Adipocyte (in vitro differentiated cells): ENCODE data around the gene ADAP1.

Experiments used
- DNase-seq: peaks from one replicate; pipeline ENCODE4 v3.0.0-alpha.2; 2015; ENCODE audit warnings: low read depth
- H3K27me3 ChIP-seq: replicated peaks from 2 replicates; pipeline ENCODE4 v1.7.0; 2013; ENCODE audit warnings: mild to moderate bottlenecking, low read length, moderate library complexity; ENCODE audit not compliant: control insufficient read depth, insufficient read depth
- H3K36me3 ChIP-seq: 2 replicates; pipeline ENCODE4 v1.7.0; 2013; ENCODE audit warnings: low read length, mild to moderate bottlenecking, moderate library complexity; ENCODE audit not compliant: control insufficient read depth, insufficient read depth, severe bottlenecking
- H3K4me1 ChIP-seq: 2 replicates; pipeline ENCODE4 v1.7.0; 2013; ENCODE audit warnings: mild to moderate bottlenecking, low read length, moderate library complexity; ENCODE audit not compliant: control insufficient read depth, insufficient read depth
- H3K4me3 ChIP-seq: 2 replicates; pipeline ENCODE4 v1.7.0; 2013; ENCODE audit warnings: mild to moderate bottlenecking, low read length, moderate library complexity
- H3K9ac ChIP-seq: 2 replicates; pipeline ENCODE4 v1.7.0; 2013; ENCODE audit warnings: mild to moderate bottlenecking, low read length, moderate library complexity
- H3K9me3 ChIP-seq: 2 replicates; pipeline ENCODE4 v1.7.0; 2013; ENCODE audit warnings: mild to moderate bottlenecking, low read length, moderate library complexity; ENCODE audit not compliant: control insufficient read depth

Gene ADAP1

DNA sequence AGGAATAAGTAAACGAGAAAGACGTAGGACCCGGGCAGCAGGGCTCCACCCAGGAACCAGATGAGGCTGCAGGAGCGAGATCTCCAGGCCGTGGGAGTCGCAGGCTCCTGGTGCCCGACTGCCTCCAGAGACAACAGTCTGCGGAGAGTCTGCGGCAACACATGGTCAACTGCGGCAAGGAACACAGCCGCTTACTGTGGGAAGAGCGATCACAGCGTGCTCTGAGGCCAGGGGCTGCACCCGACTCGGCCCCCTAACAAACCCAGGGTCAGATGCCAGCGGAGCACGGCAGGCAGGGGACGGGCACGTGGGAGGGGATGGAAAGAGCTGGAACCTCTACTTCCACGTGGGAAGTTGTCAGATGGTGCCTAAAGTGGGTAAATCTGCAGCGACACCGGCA lies 51.5 kb downstream of the ADAP1 start:
- Histone ChIP-seq H3K9ac (no peak overlapping the region), H3K36me3 (no peaks in the 10 kb centered on the region), H3K4me3 (no peak overlapping the region), H3K9me3 (no peaks in the 10 kb centered on the region), H3K27me3 (no peaks in the 10 kb centered on the region), H3K4me1 (peaks cover 24% of the 10 kb centered on the region)
- DNase-seq, result no peak

DNA sequence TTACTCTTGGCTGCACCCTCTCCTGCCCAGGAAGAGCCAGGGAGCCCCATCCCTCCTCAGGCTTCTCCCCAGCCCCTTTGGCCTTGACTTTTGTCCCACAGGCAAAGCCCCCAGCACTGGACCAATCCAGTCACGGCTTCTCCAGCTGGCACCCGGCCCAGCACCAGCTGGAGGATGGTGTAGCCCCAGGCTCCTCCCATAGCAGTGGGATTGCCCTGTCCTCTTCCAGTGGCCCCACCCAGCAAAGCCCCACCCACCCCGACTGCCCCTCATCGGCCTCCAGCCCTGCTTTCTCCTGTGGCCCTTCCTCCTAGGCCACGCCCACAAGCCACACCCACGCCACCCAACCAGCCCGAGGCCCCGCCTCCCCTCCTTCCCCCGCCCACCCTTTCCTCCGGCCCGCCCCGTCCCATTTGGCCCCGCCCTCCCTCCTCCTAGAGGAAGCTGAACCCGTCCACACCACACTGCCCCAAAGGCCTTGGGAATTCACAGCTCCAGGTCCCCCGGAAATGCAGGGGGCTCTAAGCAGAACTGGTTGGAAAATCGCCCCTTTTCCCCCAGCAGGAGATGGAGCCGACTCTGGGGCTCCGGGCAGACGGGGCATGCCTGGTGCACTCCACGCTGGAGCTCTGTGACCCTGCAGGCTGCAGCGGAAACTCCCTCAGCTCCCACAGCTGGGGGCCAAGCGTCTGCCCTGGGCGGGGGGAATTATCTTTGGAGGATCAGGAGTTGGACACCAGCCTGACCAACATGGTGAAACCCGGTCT lies 52.9 kb downstream of the ADAP1 start:
- peak; percentile 62 for DNase-seq
- H3K9ac ChIP-seq, result no peak overlapping the region
- no peaks in the 10 kb centered on the region for H3K27me3 ChIP-seq
- no peaks in the 10 kb centered on the region for H3K9me3 ChIP-seq
- peaks cover 20% of the 10 kb centered on the region for H3K4me1 ChIP-seq
- peaks cover 6% of the 10 kb centered on the region for H3K36me3 ChIP-seq
- H3K4me3 ChIP-seq, result no peak overlapping the region

DNA sequence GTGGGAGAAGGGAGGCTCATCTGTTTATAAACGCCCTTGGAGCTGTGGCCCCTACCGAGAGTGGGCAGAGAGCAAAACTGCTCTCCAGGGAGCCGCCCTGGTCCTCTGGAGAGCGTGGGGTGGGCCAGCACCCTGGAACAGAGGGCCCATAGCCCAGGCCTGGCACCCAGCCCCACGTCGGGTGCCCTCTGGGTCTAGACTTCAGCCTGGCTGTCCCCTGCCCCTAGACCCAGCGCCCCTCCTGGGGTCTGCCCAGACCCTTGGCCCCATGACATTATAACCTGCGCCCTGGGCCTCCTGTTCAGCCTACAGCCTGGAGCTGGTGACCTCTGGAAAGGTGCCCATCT lies 53.5 kb downstream of the ADAP1 start:
- no peaks in the 10 kb centered on the region for H3K27me3 ChIP-seq
- H3K4me3 ChIP-seq, result no peak overlapping the region
- no peak for DNase-seq
- peaks cover 11% of the 10 kb centered on the region for H3K36me3 ChIP-seq
- peaks cover 20% of the 10 kb centered on the region for H3K4me1 ChIP-seq
- no peak overlapping the region for H3K9ac ChIP-seq
- H3K9me3 ChIP-seq, result no peaks in the 10 kb centered on the region

DNA sequence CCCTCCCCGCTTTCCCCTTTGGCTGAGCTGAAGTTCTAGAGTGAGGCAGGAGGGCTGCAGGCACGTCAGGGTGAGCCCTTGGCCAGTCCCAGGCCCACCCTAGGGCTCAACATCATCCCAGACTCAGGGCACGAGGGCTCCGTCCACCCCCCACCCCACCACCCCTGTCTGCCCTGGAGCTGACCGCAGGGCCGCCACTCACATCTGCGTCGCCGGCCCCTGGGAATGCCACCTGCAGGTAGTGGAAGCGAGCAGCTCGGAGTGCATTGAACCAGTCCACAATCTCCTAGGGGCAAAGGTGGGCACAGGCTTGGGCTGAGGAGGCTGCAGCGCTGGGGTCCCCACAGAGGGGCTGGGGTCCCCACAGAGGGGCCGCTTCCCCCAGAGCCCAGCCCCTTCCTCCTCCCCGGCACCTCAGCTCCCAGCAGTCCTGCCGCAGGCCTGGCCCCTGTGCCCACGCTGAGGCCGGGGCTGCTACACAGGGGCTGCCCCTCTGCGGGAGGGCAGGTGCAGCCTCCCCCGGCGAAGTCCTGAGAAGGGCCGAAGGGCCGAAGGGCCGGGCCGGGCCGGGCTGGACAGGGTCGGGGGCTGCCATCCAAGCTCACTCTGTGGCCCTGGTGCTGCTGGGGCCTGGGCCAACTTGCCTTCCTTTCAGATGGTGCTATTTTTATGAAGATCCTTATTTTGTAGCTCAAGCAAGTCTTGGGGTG lies 54.0 kb downstream of the ADAP1 start:
- DNase-seq, result no peak
- Histone ChIP-seq H3K4me1 (peaks cover 20% of the 10 kb centered on the region), H3K27me3 (no peaks in the 10 kb centered on the region), H3K4me3 (no peak overlapping the region), H3K9ac (no peak overlapping the region), H3K9me3 (no peaks in the 10 kb centered on the region), H3K36me3 (peaks cover 17% of the 10 kb centered on the region)

DNA sequence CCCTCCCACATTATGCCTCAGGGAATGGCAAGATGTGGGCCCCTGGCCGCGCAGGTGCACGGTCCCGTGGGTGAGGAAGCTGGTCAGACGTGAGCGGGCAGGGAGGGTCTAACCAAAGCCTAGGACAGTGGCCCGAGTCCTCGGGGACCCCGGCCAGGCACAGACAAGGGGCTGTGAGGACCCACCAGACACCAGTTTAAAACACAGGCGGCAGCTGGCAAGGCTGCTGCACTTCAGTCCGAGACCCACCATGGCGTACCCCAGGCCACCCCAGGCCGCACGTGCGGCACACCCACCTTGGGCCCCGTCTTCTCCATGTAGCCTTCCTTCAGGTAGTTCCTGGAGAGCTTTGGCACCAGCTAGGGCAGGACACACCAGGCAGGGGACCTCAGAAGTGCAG lies 54.7 kb downstream of the ADAP1 start:
- no peak for DNase-seq
- no peak overlapping the region for H3K4me3 ChIP-seq
- H3K9ac ChIP-seq, result no peak overlapping the region
- H3K27me3 ChIP-seq, result no peaks in the 10 kb centered on the region
- peaks cover 16% of the 10 kb centered on the region for H3K4me1 ChIP-seq
- H3K9me3 ChIP-seq, result no peaks in the 10 kb centered on the region
- peaks cover 24% of the 10 kb centered on the region for H3K36me3 ChIP-seq

DNA sequence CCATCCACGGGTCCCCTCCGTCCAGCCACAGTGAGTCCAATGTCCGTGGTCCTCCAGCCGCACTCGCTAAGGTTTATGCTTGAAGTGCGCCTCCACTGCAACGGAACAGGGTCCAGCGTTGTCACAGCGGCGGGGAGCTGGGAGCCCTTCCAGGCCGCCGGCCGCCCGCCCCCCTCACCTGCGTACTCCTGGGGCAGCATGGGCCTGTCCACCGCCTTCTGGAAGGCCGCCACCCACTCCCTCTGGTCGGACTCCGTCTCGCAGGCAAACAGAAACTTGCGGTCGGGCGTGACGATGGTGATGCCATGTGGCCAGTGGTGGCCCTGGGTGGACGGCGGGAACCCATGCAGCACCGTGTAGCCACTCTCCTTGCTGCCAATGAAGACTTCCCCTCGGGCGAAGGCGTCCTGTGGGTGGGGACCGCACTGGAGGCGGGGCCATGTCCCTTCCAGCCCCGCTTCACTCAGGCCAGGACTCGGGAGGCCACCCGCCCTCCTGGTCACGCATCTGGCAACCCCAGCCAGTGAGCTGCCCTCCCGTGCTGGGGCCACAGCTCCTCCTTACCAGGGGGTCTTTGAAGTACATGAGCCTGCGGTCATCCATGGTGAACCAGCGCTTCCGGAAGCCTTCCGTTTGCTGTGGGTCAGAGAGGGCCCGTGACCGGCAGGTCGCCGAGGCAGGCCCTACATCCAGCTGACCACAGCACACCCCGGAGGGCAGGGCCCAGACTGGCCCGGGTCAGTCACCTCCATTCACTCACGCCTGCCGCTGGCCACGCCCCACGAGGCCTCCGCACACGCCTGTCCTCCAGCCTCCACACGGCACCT lies 55.4 kb downstream of the ADAP1 start:
- Histone ChIP-seq H3K4me3 (no peak overlapping the region), H3K27me3 (no peaks in the 10 kb centered on the region), H3K36me3 (peaks cover 30% of the 10 kb centered on the region), H3K9me3 (no peaks in the 10 kb centered on the region), H3K4me1 (peaks cover 9% of the 10 kb centered on the region), H3K9ac (no peak overlapping the region)
- no peak for DNase-seq

DNA sequence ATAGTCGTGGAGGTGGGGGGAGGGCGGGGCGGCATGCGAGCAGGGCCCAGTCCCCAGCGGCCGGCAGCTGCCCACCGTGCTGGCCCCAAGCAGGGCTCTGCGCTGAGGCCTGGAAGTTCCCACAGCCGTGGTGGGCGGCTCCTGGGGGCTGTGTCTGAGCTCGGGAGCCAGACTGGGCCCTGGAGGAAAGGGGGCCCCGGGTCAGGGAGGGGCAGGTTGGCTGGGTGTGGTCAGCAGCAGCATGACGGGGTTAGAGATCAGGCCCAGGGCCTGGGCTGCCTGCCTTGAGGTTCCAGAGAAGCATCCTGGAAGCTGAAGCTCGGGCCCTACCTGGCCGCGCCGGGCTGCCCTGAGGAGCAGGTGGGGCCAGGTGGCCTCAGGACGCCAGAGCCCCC lies 56.0 kb downstream of the ADAP1 start:
- H3K9ac ChIP-seq, result no peak overlapping the region
- no peak for DNase-seq

DNA sequence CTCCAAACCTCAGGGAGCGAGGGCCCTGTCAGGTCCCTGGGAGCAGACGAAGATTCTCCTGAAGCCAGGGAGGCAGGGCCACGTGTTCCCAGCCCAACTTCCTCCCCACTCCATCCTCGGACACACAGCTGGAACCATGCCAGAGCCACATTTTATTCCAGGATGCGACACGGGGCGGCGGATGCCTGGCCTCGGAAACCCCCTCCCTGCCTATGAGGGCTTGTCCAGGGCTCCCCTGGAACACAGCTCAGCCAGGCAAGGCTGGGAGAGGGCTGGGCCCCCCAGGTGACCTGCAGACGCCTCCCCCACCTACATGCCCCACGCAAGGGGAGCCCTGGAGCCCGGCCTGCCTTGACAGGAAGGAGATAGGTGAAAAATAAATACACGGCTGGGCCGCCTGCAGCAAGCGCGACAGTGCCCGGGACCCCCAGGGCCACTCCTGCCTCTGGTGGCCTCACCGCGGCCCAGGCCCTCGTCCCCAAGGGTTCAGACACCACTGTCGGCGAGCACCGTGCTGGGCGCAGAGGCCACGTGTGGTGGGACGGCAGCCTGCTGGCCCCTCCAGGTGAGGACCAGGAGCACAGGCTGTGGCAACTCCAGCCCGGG lies 56.6 kb downstream of the ADAP1 start:
- Histone ChIP-seq H3K27me3 (no peaks in the 10 kb centered on the region), H3K4me3 (no peak overlapping the region), H3K9ac (no peak overlapping the region), H3K9me3 (no peaks in the 10 kb centered on the region), H3K36me3 (peaks cover 36% of the 10 kb centered on the region), H3K4me1 (peaks cover 8% of the 10 kb centered on the region)
- no peak for DNase-seq

More for the DNA sequence above, 56.0 kb downstream of the ADAP1 start:
- H3K27me3 ChIP-seq, result no peaks in the 10 kb centered on the region
- no peak overlapping the region for H3K4me3 ChIP-seq
- peaks cover 8% of the 10 kb centered on the region for H3K4me1 ChIP-seq
- H3K9me3 ChIP-seq, result no peaks in the 10 kb centered on the region
- peaks cover 36% of the 10 kb centered on the region for H3K36me3 ChIP-seq

DNA sequence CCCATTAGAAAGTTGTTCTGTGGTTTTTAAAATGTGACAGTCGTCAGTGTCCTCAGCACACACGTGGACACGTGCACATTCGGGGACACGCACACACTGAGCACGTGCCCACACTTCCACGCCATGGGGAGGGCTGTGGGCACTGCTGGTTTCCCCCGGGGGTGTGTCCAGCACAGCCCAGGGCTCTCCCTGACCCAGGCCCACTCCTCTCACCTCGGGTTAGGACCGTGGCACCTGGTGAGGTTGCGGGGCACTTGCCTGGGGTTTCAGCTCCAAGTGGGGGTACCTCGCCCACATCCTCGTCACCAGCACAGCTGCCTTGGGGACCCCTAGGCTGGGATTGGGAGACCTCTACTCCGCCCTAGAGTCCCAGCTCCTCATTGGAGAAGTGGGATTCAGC lies 57.4 kb downstream of the ADAP1 start:
- no peaks in the 10 kb centered on the region for H3K27me3 ChIP-seq
- H3K9me3 ChIP-seq, result no peaks in the 10 kb centered on the region
- no peak overlapping the region for H3K4me3 ChIP-seq
- H3K9ac ChIP-seq, result no peak overlapping the region
- DNase-seq, result no peak
- peaks cover 40% of the 10 kb centered on the region for H3K36me3 ChIP-seq
- peaks cover 8% of the 10 kb centered on the region for H3K4me1 ChIP-seq

DNA sequence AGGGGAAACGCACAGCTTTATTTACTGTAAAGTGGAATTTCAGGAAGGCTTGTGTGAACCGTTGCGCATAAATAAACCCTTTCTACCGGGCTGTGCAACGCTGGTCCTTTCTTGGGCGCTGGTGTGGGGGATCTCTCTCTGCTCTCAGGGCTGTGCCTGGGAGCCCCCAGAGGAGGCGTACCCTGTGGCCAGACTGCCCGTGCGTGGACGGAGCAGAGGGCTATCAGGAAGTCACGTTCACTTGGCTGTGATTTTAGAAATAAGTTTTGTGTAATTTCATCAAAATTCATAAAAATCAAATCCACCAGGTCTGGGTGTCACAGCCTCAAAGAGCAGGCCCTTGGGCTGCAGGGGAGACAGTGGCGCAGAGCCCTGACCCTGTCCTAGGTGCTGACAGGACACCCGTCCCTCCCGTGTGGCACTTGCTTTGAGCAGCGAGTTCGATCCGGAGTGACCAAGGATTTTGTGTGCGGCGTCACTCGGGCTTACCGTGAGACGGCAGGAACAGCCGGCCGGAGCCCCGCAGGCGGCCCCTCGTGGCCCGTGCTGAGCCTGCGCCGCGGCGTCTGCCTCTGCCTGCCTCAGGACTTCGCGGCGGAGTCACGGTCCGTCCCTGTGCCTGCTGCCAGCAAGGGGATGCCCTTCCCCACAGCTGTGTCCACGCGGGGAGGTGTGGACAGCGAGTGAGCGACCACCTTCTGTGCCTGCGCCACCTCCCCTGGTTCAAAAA lies 58.0 kb downstream of the ADAP1 start:
- peaks cover 46% of the 10 kb centered on the region for H3K36me3 ChIP-seq
- H3K4me3 ChIP-seq, result no peak overlapping the region
- DNase-seq, result no peak
- no peaks in the 10 kb centered on the region for H3K27me3 ChIP-seq
- peaks cover 6% of the 10 kb centered on the region for H3K4me1 ChIP-seq
- H3K9me3 ChIP-seq, result no peaks in the 10 kb centered on the region
- no peak overlapping the region for H3K9ac ChIP-seq
